H54 (cell line): ENCODE data around the gene TPRG1.

Source experiments
- DNase-seq: peaks from one replicate; pipeline ENCODE4 v3.0.0; 2011; ENCODE audit warnings: low spot score, mixed read lengths; ENCODE audit not compliant: insufficient read length
- FAIRE-seq: peaks from 3 replicates; lab custom pipeline; 2011; peaks lifted over from hg19 to GRCh38; lab: Jason Lieb, UNC
- POLR2A ChIP-seq: IDR thresholded peaks from 2 replicates; pipeline ENCODE4 v1.6.1; 2011; ENCODE audit warnings: low read depth, mild to moderate bottlenecking, low read length

The TPRG1 gene

DNA sequence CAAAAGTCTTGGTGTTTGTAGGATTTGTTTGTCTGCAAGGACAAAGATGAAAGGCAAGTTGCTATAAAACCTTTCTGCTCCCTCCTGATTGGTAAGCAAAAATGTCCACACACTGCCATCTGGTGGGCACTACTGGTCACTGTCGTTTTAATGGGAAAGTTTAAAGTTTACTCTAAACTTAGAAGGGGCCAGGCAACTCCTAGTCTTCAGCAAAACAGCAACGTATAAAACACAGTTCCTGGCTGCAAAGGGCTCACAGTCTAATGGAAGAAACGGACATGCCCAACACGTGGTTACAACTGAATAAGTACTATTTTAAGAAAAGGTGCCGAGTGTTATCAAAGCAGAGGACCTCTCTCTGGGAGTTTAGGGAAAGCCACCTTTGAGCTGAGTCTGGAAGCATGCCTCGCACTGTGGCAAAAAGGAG, 23.7 kb upstream of the TPRG1 start:
- peak; percentile 96 for FAIRE-seq
- TF ChIP-seq POLR2A = no peak

GRCh38 chr3:189149203-189149602, 22.6 kb upstream of the TPRG1 start:
- TF ChIP-seq POLR2A = no peak
- FAIRE-seq = no peak
- no peak for DNase-seq

More for the DNA sequence above, 23.7 kb upstream of the TPRG1 start:
- peak; percentile 48 for DNase-seq

DNA sequence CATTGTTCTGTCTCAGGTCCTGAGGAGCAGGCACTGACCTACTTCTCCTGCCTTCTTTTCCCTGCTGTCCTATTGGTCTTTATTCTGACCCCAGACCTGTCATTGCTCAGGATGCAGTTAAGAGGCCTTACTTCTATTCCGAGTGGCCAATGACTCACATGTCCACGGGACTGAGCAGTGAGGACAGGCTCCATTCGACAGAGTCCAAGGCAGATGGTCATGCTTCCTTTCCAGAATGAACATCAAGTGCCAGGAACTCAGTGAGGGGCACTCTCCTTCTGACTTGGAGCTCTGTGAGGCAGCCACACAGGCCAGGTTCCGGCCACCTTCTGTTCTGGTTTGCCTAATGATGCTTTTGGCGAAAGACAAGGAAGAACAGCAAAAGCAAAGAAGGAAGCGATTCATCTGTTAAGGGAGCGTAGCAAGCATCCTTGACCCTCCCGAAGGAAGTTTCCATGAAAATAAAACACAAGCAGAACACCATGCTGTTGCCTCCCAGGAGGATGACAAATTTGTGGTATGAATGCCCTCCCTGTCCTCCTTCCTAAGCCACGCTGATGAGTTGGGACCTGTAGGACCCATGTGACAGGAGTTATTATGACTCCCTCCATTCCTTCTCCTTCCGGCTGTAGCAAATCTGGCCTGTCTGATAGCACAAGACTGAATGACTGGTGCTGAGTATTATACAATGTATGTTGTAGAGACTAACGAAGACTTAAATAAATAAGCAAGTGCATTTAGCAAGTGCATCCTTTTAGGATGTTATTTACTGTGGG, 14.4 kb upstream of the TPRG1 start:
- no peak for TF ChIP-seq POLR2A
- DNase-seq (no peak), FAIRE-seq (no peak)

GRCh38 chr3:189158034-189158433, 13.7 kb upstream of the TPRG1 start:
- FAIRE-seq (no peak), DNase-seq (no peak)
- TF ChIP-seq POLR2A = no peak

GRCh38 chr3:189160519-189161309, 11.1 kb upstream of the TPRG1 start:
- peak; percentile 23 for FAIRE-seq

DNA sequence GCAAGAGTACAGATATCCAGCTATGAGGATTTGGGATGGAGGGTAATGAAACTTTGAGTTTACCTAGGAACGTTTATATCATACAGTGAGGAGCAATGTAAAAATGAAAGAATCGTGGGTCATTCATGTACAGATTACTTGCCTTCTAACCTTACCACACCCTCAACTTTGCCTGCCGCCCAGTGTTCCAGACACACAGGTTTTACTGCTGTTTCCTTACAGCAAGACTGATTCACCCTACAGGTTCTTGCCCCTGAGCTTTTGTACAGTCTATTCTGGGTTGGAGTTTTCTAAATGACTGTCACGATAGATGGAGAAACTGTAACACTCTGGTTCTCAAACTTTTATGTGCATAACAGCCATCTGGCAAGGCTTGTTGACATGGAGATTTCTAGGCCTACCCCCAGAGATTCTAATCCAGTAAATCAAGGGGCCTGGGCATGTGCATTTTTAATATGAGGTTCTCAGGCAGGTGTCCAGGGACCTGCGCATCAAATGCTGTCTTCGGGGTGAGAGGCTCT, 6.6 kb upstream of the TPRG1 start:
- no peak for TF ChIP-seq POLR2A
- DNase-seq (no peak), FAIRE-seq (no peak)

More at GRCh38 chr3:189160519-189161309, 11.1 kb upstream of the TPRG1 start:
- TF ChIP-seq POLR2A = no peak
- DNase-seq = no peak

DNA sequence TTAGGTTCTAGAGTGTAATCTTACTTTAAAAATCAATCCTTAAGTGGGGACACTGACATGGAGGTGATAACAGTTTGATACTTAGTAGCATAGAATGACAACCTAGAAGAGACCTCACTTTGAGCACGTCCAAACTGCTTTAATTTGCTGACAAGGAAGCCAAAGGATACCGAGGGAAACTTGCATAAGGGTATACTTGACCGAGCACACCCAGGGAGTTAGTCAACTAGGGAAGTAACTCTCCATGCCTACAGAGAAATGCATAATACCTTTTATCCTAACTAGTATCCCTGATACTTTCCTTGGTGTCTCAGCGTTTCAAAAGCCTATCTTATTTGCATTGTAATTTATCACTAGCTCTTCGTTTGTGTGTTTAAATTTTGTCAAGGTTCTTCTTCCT, 5.5 kb upstream of the TPRG1 start:
- DNase-seq = no peak
- no peak for FAIRE-seq
- TF ChIP-seq POLR2A = no peak

GRCh38 chr3:189167027-189167766, 4.6 kb upstream of the TPRG1 start:
- peak; percentile 72 for FAIRE-seq
- TF ChIP-seq POLR2A = no peak
- DNase-seq = peak; percentile 30

DNA sequence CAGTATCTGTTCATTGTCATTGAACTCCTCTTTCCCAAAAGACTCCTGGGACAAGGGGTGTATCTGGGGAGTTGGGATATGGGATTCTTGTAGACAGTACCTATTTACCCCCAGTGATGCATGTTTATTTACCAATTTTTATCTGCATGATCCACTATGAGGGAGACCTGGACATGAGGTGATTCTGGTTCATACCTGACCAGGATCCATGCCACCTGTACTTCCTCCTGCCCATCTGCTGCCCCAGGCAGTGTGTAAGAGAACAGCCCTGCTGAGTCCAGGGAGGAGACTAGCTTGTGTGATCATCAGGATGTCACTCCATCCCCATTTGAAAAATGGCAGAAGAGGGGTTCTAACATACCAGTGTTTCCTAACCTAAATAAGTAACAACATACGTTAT, 3.1 kb upstream of the TPRG1 start:
- TF ChIP-seq POLR2A = no peak
- FAIRE-seq (no peak), DNase-seq (no peak)

DNA sequence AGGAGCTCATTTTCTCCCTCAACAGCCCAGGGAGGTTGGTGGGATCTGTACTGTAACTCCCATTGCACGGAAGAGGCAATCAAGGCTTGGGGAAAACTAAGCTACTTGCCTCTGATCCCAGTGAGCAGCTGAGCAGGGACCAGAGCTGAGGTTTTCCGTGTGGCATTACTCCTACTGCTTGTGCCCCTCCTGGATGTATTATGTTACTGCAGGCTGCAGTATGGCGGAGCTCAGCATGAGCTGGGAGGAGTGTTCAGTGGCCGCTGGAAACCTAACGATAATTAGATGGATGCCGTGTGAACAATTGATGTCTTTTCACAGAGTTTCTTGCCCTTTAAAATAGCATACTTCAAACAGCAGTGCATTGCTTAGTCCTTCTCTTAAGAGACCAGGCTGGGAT, 2.0 kb upstream of the TPRG1 start:
- DNase-seq = no peak

GRCh38 chr3:189170559-189170958, 1.2 kb upstream of the TPRG1 start:
- FAIRE-seq = no peak
- no peak for DNase-seq
- no peak for TF ChIP-seq POLR2A

More for the DNA sequence above, 2.0 kb upstream of the TPRG1 start:
- FAIRE-seq = no peak
- TF ChIP-seq POLR2A = no peak

DNA sequence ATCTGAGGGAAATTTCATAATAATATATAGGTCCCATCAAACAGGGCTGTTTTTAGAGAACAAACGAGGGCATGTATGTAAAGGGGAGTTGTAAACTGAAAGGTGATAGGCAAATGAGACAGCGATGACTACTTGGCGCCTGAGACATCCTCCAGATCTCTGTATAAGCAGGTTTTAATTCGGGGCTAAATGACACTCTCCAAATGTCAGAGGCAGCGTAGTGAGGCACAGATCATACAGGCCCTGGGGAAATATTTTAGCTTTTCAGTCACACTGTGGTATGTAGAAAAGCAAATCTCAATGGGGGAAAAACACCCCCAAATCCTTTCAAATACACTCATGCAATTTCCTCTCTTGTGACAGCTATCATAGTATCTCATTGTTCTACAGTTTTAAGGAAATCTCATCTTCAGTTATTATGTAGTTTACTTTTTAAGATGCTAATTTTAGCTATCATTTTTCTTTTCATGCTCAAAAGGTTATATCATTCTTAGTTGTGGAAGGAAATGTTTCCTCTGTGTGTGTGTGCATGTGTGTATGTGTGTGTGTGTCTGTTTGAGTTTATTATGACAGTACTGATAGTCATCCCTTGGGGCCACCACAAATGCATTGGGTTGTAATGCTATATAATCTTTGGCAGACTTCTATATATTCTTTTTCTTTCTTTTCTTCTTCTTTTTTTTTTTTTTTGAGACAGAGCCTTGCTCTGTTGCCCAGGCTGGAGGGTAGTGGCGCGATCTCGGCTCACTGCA, 1.1 kb downstream of the TPRG1 start:
- no peak for FAIRE-seq
- no peak for DNase-seq
- no peak for TF ChIP-seq POLR2A

DNA sequence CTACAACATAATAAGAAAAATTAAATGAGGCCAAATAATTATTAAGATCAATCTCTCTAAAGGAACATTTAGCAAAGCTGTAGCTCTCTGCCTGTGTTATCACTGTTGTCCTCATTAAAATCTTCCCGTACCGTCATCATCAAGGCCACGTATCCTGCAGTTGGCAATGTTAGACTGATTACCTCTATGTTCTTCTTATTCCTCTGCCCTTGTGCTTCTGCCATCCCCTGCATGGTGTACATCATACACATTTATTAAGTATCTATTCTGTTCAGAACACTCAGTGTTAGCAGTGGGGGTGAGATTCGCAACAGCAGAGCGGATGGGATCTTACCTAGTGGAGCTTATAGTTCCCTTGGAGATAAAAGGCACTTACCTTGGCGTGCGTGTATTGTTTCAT, 12.8 kb downstream of the TPRG1 start:
- no peak for TF ChIP-seq POLR2A
- DNase-seq (no peak), FAIRE-seq (peak; percentile 43)
